Neural cell (in vitro differentiated cells): ENCODE measurements around the gene VWC2. TPM values are rescaled to one million over a fixed set of nuclear protein-coding genes. Genes with fewer than 3 reads are reported as not detected.

ENCODE experiments used
- H2AFZ ChIP-seq: fragments of 200-600, 300-800 bp; sonication (generic), shearing (Covaris generic); 2 replicates; pipeline ENCODE4 v1.6.0; 2014; ENCODE audit warnings: low read depth, mild to moderate bottlenecking, antibody characterized with exemption, low read length, moderate library complexity
- H3F3A ChIP-seq: fragments of 200-600 bp; shearing (Covaris generic); 2 replicates; pipeline ENCODE4 v1.6.1; 2016; ENCODE audit warnings: mild to moderate bottlenecking, moderate library complexity, mixed read lengths, antibody characterized with exemption, low read length; ENCODE audit not compliant: insufficient read depth, poor library complexity, severe bottlenecking
- H3K27ac ChIP-seq: fragments of 200-600, 300-800 bp; sonication (generic), shearing (Covaris generic); 2 replicates; pipeline ENCODE4 v1.5.1; 2014; ENCODE audit warnings: mild to moderate bottlenecking, low read length, moderate library complexity
- H3K27me3 ChIP-seq: fragments of 300-800, 200-600 bp; sonication (generic), shearing (Covaris generic); 2 replicates; pipeline ENCODE4 v1.6.0; 2014; ENCODE audit warnings: mild to moderate bottlenecking, low read depth, low read length, moderate library complexity; ENCODE audit not compliant: insufficient read depth
- H3K36me3 ChIP-seq: fragments of 300-800, 200-600 bp; sonication (generic), shearing (Covaris generic); 2 replicates; pipeline ENCODE4 v1.5.1; 2014; ENCODE audit warnings: mild to moderate bottlenecking, antibody characterized with exemption, low read length, moderate library complexity; ENCODE audit not compliant: insufficient read depth
- H3K4me2 ChIP-seq: fragments of 300-800, 200-600 bp; sonication (generic), shearing (Covaris generic); 2 replicates; pipeline ENCODE4 v1.6.0; 2014; ENCODE audit warnings: mild to moderate bottlenecking, low read length
- H3K4me3 ChIP-seq: fragments of 300-800, 200-600 bp; sonication (generic), shearing (Covaris generic); 2 replicates; pipeline ENCODE4 v1.5.1; 2014; ENCODE audit warnings: mild to moderate bottlenecking, low read length, moderate library complexity
- H3K79me2 ChIP-seq: fragments of 200-600 bp; shearing (Covaris generic); replicated peaks from 2 replicates; pipeline ENCODE4 v1.6.0; 2014; ENCODE audit warnings: mild to moderate bottlenecking, low read length, moderate library complexity; ENCODE audit not compliant: insufficient read depth
- H3K9ac ChIP-seq: fragments of 300-800, 200-600 bp; sonication (generic), shearing (Covaris generic); 2 replicates; pipeline ENCODE4 v1.6.1; 2016; ENCODE audit warnings: mild to moderate bottlenecking, low read length, mixed read lengths
- H3K9me2 ChIP-seq: fragments of 200-600 bp; shearing (Covaris generic); 2 replicates; pipeline ENCODE4 v1.6.1; 2016; ENCODE audit warnings: mild to moderate bottlenecking, low read length, mixed read lengths; ENCODE audit not compliant: insufficient read depth
- H3K9me3 ChIP-seq: fragments of 200-600, 300-800 bp; sonication (generic), shearing (Covaris generic); 2 replicates; pipeline ENCODE4 v1.6.1; 2016; ENCODE audit warnings: mild to moderate bottlenecking, mixed run types, low read length, moderate library complexity, mixed read lengths
- H4K20me1 ChIP-seq: fragments of 200-600 bp; shearing (Covaris generic); 2 replicates; pipeline ENCODE4 v1.6.1; 2016; ENCODE audit warnings: mild to moderate bottlenecking, mixed run types; ENCODE audit not compliant: insufficient read depth
- CTCF ChIP-seq: fragments of 450-650 bp; IDR thresholded peaks from 2 replicates; pipeline ENCODE4 v1.5.1; 2014; ENCODE audit warnings: antibody characterized with exemption, mild to moderate bottlenecking, moderate library complexity; ENCODE audit not compliant: poor library complexity, severe bottlenecking
- EP300 ChIP-seq: fragments of 450-650 bp; conservative IDR thresholded peaks from 2 replicates; pipeline ENCODE4 v1.6.1; 2014; ENCODE audit warnings: antibody characterized with exemption, mild to moderate bottlenecking, moderate library complexity; ENCODE audit not compliant: poor library complexity, severe bottlenecking
- EZH2 ChIP-seq: fragments of 200-600, 300-800 bp; shearing (Covaris generic), sonication (generic); IDR thresholded peaks from 2 replicates; pipeline ENCODE4 v1.6.1; 2014; ENCODE audit warnings: antibody characterized with exemption, low read length, borderline replicate concordance, mild to moderate bottlenecking; ENCODE audit not compliant: insufficient read depth, poor library complexity, severe bottlenecking
- MXI1 ChIP-seq: fragments of 450-650 bp; conservative IDR thresholded peaks from 2 replicates; pipeline ENCODE4 v1.6.1; 2014; ENCODE audit warnings: antibody characterized with exemption, mild to moderate bottlenecking; ENCODE audit not compliant: poor library complexity, severe bottlenecking
- POLR2AphosphoS5 ChIP-seq: IDR thresholded peaks from 2 replicates; pipeline ENCODE4 v1.6.1; 2012
- RAD21 ChIP-seq: fragments of 450-650 bp; conservative IDR thresholded peaks from 2 replicates; pipeline ENCODE4 v1.6.1; 2014; ENCODE audit warnings: antibody characterized with exemption, mild to moderate bottlenecking, moderate library complexity
- REST ChIP-seq: IDR thresholded peaks from 2 replicates; pipeline ENCODE4 v1.6.1; 2012; ENCODE audit warnings: borderline replicate concordance
- SMC3 ChIP-seq: fragments of 450-650 bp; conservative IDR thresholded peaks from 2 replicates; pipeline ENCODE4 v1.6.1; 2014; ENCODE audit warnings: antibody characterized with exemption, mild to moderate bottlenecking, moderate library complexity; ENCODE audit not compliant: poor library complexity
- TAF1 ChIP-seq: IDR thresholded peaks from 2 replicates; pipeline ENCODE4 v1.6.1; 2012; ENCODE audit warnings: low read depth
- polyA plus RNA-seq: library from polyadenylated mRNA; depleted of rRNA; stranded (reverse); fragments of >200 nt; gene quantifications from 2 replicates; pipeline ENCODE4 v1.2.3, GENCODE V29; 2014

The VWC2 gene
- polyA plus RNA-seq, 1 donor from 2014 or later, result 4.6 TPM

- Histone ChIP-seq H4K20me1 (no peaks in the 10 kb centered on the region), H3K27ac (no peak overlapping the region), H3K27me3 (peaks cover 44% of the 10 kb centered on the region), H3K9me2 (no peaks in the 10 kb centered on the region), H3K79me2 (no peaks in the 10 kb centered on the region), H3K9me3 (no peaks in the 10 kb centered on the region), H3K9ac (no peak overlapping the region), H3K4me3 (no peak overlapping the region), H2AFZ (no peak overlapping the region), H3K4me2 (no peak overlapping the region), H3K36me3 (no peaks in the 10 kb centered on the region), H3F3A (no peaks in the 10 kb centered on the region)
- TF ChIP-seq EP300, result no peak
Measured at GRCh38 chr7:49771427-49772176, 1.8 kb upstream of the VWC2 start.

GRCh38 chr7:49772916-49773217 lies 571 bp upstream of the VWC2 start:
- Histone ChIP-seq H3K4me3 (peak overlapping the region; percentile 85), H3K9me3 (no peaks in the 10 kb centered on the region), H3K27me3 (peaks cover 47% of the 10 kb centered on the region), H3K9me2 (no peaks in the 10 kb centered on the region), H3K79me2 (peaks cover 5% of the 10 kb centered on the region), H3K4me2 (no peak overlapping the region), H3K9ac (no peak overlapping the region), H3K36me3 (no peaks in the 10 kb centered on the region), H3F3A (no peaks in the 10 kb centered on the region), H4K20me1 (no peaks in the 10 kb centered on the region), H2AFZ (no peak overlapping the region), H3K27ac (no peak overlapping the region)
- TF ChIP-seq RAD21, result no peak
- no peak for TF ChIP-seq REST
- TF ChIP-seq TAF1, result no peak
- TF ChIP-seq CTCF, result no peak

- H3K9me2 ChIP-seq, result no peaks in the 10 kb centered on the region
- peaks cover 5% of the 10 kb centered on the region for H3K79me2 ChIP-seq
- H3K27me3 ChIP-seq, result peaks cover 47% of the 10 kb centered on the region
- no peaks in the 10 kb centered on the region for H4K20me1 ChIP-seq
- no peaks in the 10 kb centered on the region for H3K9me3 ChIP-seq
- H2AFZ ChIP-seq, result peak overlapping the region; percentile 43
- H3F3A ChIP-seq, result no peaks in the 10 kb centered on the region
- H3K9ac ChIP-seq, result peak overlapping the region; percentile 62
- peak overlapping the region; percentile 46 for H3K27ac ChIP-seq
- peak overlapping the region; percentile 85 for H3K4me3 ChIP-seq
- peak overlapping the region; percentile 75 for H3K4me2 ChIP-seq
- H3K36me3 ChIP-seq, result no peaks in the 10 kb centered on the region
- no peak for TF ChIP-seq POLR2AphosphoS5
- TF ChIP-seq RAD21, result no peak
- no peak for TF ChIP-seq EZH2
- TF ChIP-seq MXI1, result peak; percentile 1
- no peak for TF ChIP-seq SMC3
- no peak for TF ChIP-seq CTCF
- no peak for TF ChIP-seq TAF1
Measured at GRCh38 chr7:49773936-49774458, 559 bp downstream of the VWC2 start.
